ENCODE data around the gene MS4A6A.

DNA sequence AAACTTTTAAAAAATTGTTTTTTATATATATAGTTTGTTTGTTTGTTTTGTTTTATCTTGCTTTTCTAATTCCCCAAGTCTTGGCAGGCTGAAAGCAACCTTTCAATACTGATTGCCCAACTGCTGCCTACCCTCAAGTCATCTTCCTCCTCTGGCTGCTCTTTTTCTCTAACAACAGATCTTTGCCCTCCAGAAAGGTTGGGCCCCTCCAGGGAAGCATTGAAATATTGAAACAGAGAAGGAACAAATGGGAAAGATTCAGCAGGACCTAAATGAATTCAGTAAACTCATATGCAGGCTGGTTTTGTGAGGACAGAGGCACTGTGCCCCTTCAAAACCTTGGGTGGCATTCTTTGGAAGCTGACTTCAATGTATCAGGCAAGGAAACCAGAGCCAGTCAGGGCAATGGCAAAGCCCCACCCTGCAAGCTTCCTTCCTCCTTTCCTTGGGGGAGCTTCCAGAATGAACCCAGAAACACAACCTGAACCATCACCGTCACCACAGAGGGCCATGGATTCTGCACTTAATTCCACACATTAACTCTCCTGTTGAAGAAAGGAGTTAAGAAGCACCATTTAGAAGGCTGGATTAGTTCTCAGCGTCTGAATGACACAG is 815 bp upstream of the MS4A6A start:
- TF ChIP-seq, protein P1, sequence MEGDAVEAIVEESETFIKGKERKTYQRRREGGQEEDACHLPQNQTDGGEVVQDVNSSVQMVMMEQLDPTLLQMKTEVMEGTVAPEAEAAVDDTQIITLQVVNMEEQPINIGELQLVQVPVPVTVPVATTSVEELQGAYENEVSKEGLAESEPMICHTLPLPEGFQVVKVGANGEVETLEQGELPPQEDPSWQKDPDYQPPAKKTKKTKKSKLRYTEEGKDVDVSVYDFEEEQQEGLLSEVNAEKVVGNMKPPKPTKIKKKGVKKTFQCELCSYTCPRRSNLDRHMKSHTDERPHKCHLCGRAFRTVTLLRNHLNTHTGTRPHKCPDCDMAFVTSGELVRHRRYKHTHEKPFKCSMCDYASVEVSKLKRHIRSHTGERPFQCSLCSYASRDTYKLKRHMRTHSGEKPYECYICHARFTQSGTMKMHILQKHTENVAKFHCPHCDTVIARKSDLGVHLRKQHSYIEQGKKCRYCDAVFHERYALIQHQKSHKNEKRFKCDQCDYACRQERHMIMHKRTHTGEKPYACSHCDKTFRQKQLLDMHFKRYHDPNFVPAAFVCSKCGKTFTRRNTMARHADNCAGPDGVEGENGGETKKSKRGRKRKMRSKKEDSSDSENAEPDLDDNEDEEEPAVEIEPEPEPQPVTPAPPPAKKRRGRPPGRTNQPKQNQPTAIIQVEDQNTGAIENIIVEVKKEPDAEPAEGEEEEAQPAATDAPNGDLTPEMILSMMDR (IDR thresholded peaks at IDR 0.05): no peak
- no peak for TF ChIP-seq EZH2phosphoT487 (IDR thresholded peaks at IDR 0.05; ENCODE audit: borderline replicate concordance, low read depth)
